Mesenteric fat pad (tissue), 1 donor: ENCODE measurements around the gene CYB5R3. TPM values are rescaled to one million over a fixed set of nuclear protein-coding genes. Genes with fewer than 3 reads are reported as not detected.

Experiments
- DNase-seq: peaks from one replicate; pipeline ENCODE4 v3.0.0-alpha.2; 2020; ENCODE audit warnings: low spot score
- total RNA-seq: library from RNA; stranded (reverse); fragmentation: NEBNext Ultra II Directional; extraction: Animal tissue kit (Norgen Biotek cat#: 25700); gene quantifications from one replicate; pipeline ENCODE4 v1.2.1, GENCODE V29; 2021
- donor health status: DM: yes; HTN: yes; CAD: no.

The CYB5R3 gene
- total RNA-seq, 1 donor from 2014 or later, result 490 TPM

GRCh38 chr22:42646569-42647525 is 2.3 kb downstream of the CYB5R3 start:
- no peak for DNase-seq

GRCh38 chr22:42645938-42646568 is 3.1 kb downstream of the CYB5R3 start:
- DNase-seq, result no peak

- DNase-seq, result no peak
Measured at GRCh38 chr22:42645341-42645937, 3.8 kb downstream of the CYB5R3 start.

GRCh38 chr22:42644422-42645340 is 4.5 kb downstream of the CYB5R3 start:
- DNase-seq, result no peak

- no peak for DNase-seq
Measured at GRCh38 chr22:42643634-42644421, 5.4 kb downstream of the CYB5R3 start.

GRCh38 chr22:42642806-42643633 is 6.2 kb downstream of the CYB5R3 start:
- DNase-seq, result no peak

GRCh38 chr22:42641801-42642413 is 7.3 kb downstream of the CYB5R3 start:
- DNase-seq, result no peak

GRCh38 chr22:42639541-42640241 is 9.5 kb downstream of the CYB5R3 start:
- DNase-seq, result no peak

GRCh38 chr22:42637555-42637954 is 11.6 kb downstream of the CYB5R3 start:
- no peak for DNase-seq

GRCh38 chr22:42636506-42636905 is 12.7 kb downstream of the CYB5R3 start:
- DNase-seq, result no peak

- no peak for DNase-seq
Measured at GRCh38 chr22:42635531-42635930, 13.7 kb downstream of the CYB5R3 start.

GRCh38 chr22:42633013-42633412 is 16.2 kb downstream of the CYB5R3 start:
- no peak for DNase-seq

- DNase-seq, result no peak
Measured at GRCh38 chr22:42632096-42632495, 17.1 kb downstream of the CYB5R3 start.

GRCh38 chr22:42630901-42631602 is 18.1 kb downstream of the CYB5R3 start:
- DNase-seq, result no peak

GRCh38 chr22:42630211-42630610 is 19.0 kb downstream of the CYB5R3 start:
- no peak for DNase-seq

GRCh38 chr22:42627981-42628380 is 21.2 kb downstream of the CYB5R3 start:
- DNase-seq, result no peak

GRCh38 chr22:42626951-42627625 is 22.1 kb downstream of the CYB5R3 start:
- no peak for DNase-seq
